Stimulated activated naive CD8-positive, alpha-beta T cell treated with anti-CD3 and anti-CD28 coated beads, Interleukin-15, Interleukin-2, amounts not matched to agents 100 ng/mL and 50 ng/mL, for 24 hours (primary cell): ENCODE data around the gene IL22RA1.
A peak's percentile ranks its signal among the peaks of the same experiment; 100 is the strongest.

Experiments
- H3K27ac Mint-ChIP-seq: one replicate; pipeline ENCODE4 v1.8.0; 2021; ENCODE audit warnings: mild to moderate bottlenecking, mixed read lengths
- H3K27me3 Mint-ChIP-seq: one replicate; pipeline ENCODE4 v1.8.0; 2021; ENCODE audit warnings: mixed read lengths
- H3K36me3 Mint-ChIP-seq: one replicate; pipeline ENCODE4 v1.8.0; 2021; ENCODE audit warnings: low read depth, mixed read lengths
- H3K4me1 Mint-ChIP-seq: one replicate; pipeline ENCODE4 v1.8.0; 2021; ENCODE audit warnings: low read depth, mixed read lengths
- H3K4me3 Mint-ChIP-seq: one replicate; pipeline ENCODE4 v1.8.0; 2021; ENCODE audit warnings: mild to moderate bottlenecking, mixed read lengths
- H3K9me3 Mint-ChIP-seq: one replicate; pipeline ENCODE4 v1.8.0; 2021; ENCODE audit warnings: mixed read lengths

The IL22RA1 gene, protein sequence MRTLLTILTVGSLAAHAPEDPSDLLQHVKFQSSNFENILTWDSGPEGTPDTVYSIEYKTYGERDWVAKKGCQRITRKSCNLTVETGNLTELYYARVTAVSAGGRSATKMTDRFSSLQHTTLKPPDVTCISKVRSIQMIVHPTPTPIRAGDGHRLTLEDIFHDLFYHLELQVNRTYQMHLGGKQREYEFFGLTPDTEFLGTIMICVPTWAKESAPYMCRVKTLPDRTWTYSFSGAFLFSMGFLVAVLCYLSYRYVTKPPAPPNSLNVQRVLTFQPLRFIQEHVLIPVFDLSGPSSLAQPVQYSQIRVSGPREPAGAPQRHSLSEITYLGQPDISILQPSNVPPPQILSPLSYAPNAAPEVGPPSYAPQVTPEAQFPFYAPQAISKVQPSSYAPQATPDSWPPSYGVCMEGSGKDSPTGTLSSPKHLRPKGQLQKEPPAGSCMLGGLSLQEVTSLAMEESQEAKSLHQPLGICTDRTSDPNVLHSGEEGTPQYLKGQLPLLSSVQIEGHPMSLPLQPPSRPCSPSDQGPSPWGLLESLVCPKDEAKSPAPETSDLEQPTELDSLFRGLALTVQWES

DNA sequence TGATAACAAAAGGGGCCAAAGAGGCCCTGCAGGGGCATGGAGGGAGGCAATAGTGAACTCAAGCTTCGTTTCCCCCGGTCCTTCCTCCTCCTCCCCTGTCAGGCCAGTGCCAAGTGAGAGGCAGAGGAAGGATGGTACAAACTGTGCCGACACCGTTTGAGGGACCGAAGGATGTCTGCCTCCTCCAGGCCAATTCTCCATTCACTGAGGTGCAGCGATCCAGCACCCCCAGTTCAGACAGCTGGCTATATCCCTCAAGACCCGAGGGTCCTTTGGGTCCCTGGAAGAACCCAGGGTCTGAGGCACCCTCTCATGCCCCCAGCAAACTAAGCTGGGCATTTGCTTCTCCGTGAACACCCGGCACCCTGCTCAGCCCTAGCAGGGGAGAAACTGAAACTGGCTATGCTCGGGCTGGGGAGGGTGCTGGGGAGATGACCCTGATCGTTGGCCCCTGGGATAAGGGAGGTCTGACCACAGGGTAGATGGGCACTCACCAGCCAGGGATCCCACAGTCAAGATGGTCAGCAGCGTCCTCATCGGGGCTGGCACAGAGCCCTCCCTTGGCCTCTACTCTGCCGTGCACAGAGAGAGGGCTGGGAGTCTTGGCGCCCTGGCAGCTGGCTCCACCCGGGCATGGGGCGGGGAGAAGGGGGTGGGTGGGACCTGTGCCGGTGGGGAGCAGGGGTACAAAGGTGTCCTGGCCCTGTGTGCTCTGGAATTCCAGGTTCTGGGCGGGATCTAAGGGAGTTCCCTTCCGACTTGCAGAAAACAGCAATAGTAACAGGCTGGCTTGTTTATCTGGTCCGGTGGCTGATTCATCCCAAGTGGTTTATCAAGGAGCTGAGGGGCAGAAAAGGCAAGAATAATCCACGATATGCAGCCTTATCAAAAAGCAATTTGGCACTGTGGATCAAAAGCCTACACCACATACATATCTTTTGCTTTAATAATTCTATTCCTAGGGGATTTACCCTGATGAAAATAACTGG, at the start of gene IL22RA1:
Gene IL22RA1, minus strand, starts transcription at position 595 of the 989 bp plus-strand sequence. Its CDS starts 58 bp downstream, at position 537.
- H3K27ac Mint-ChIP-seq, result no peak within 1 kb of the TSS
- no peak within 1 kb of the TSS for H3K4me3 Mint-ChIP-seq
- H3K27me3 Mint-ChIP-seq, result peaks cover 9% of the 10 kb centered on the region
- H3K36me3 Mint-ChIP-seq, result no peaks in the 10 kb centered on the region
- H3K4me1 Mint-ChIP-seq, result no peaks in the 10 kb centered on the region
- H3K9me3 Mint-ChIP-seq, result no peaks in the 10 kb centered on the region

DNA sequence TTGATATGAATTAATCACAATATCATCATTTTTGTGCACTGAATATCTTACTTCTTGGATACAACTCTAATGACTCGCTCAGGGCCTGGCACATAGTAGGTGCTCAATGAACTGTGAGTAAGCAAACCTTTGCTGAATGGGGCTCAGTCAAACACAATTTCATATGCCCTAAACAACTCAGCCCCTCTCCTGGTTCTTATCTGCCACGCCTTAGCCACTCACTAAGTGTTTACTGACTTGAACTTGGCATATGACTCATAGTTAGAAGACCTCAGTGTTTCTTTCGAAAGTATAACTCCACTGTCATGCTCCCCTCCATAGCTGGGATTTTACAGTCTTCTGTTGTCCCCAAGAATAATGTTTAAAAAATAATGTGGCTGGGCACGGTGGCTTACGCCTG, 48.9 kb upstream of the IL22RA1 start:
- Mint-ChIP-seq H3K4me3 (peak overlapping the region; percentile 14), H3K27ac (peak overlapping the region; percentile 88), H3K9me3 (no peaks in the 10 kb centered on the region), H3K36me3 (peaks cover 7% of the 10 kb centered on the region), H3K4me1 (peaks cover 75% of the 10 kb centered on the region), H3K27me3 (no peaks in the 10 kb centered on the region)

DNA sequence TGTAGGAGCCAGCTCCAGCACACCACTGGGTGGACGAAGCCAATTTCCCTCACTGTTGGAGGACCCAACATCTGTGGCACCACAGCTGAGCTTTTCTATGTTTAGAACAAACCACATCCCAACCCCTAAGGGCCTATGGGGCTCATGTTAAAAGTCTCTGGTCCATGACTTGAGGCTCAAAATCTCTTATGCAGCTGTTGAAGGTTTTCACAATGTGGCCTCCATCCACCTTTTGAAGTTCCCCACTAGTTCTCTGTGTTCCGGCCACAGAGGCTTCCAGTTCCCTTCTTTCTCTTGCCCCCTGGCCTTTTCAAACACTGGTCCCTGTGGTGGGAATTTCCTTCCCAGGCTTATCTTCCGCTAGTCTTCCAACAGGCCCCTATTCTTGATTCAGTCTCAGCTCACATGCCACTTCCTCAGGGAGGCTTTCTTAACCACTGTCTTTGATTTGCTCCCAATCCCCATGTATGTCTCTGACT, 48.1 kb upstream of the IL22RA1 start:
- no peaks in the 10 kb centered on the region for H3K9me3 Mint-ChIP-seq
- no peaks in the 10 kb centered on the region for H3K27me3 Mint-ChIP-seq
- peaks cover 81% of the 10 kb centered on the region for H3K4me1 Mint-ChIP-seq
- no peak overlapping the region for H3K4me3 Mint-ChIP-seq
- peak overlapping the region; percentile 88 for H3K27ac Mint-ChIP-seq
- H3K36me3 Mint-ChIP-seq, result peaks cover 7% of the 10 kb centered on the region

DNA sequence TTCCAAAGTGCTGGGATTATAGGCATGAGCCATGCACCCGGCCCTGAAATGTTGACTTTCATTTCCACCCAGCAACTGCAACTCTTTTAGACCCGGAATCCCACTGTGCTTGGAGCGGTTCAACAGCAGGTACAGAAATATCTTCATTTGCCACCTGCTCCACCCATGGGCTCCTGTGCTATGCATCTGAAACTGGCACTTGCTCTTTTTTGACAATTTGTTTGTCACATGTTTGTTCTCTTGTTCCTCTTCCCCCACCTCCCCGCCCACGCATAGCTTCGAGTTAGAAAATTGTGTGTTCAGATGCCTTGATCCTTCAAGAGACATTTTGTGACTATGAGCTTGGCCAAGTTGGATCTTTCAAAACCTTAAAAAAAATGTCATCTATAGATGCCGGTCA, 46.6 kb upstream of the IL22RA1 start:
- Mint-ChIP-seq H3K4me3 (peak overlapping the region; percentile 48), H3K4me1 (peaks cover 73% of the 10 kb centered on the region), H3K27me3 (no peaks in the 10 kb centered on the region), H3K9me3 (no peaks in the 10 kb centered on the region), H3K36me3 (peaks cover 7% of the 10 kb centered on the region), H3K27ac (peak overlapping the region; percentile 81)

DNA sequence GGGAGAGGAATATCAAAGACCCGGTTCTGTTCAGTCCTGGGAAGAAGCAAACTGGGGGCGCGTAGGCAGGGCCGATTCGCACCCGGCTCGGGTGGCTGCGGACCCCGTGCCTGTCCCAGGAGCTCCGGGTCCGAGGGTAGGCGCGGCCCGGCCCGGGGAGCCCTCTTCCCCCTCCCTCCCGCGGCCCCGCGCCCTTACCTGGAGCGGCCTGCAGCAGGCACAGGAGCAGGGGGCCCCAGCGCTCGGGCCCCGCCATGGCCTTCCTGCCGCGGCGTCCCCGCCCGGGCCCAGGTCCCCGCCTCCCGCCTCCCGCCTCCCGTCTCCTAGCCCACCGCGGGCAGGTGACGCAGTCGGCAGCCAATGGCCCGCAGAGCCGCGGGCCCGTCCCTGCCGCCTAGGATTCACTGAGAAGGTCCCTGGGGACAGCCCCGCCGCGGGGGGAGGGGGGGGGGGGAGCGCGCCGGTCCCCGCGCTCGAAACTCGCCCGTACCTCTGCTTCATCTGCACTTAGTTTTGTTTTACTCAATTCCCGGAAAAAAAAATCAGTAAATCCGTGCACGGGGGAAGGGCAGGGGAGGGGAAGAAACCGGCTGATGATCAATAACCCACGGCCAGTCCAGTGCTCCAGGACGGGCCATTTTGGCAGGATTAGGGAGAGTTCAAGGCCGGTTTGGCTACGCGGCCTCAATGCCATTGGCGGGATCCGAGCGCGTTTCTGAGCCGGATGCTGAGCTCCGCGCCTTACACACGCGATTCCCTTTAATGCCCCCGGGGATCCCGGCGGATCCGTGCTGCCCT, 44.3 kb upstream of the IL22RA1 start, which contains the start of gene IFNLR1:
Gene IFNLR1, minus strand, starts transcription at position 297 of the 798 bp plus-strand sequence. Its CDS starts 41 bp downstream, at position 256.
- no peaks in the 10 kb centered on the region for H3K9me3 Mint-ChIP-seq
- H3K36me3 Mint-ChIP-seq, result peaks cover 7% of the 10 kb centered on the region
- no peaks in the 10 kb centered on the region for H3K27me3 Mint-ChIP-seq
- H3K4me3 Mint-ChIP-seq, result peak within 1 kb of the TSS; percentile 83
- H3K4me1 Mint-ChIP-seq, result peaks cover 59% of the 10 kb centered on the region
- H3K27ac Mint-ChIP-seq, result peak within 1 kb of the TSS; percentile 86

DNA sequence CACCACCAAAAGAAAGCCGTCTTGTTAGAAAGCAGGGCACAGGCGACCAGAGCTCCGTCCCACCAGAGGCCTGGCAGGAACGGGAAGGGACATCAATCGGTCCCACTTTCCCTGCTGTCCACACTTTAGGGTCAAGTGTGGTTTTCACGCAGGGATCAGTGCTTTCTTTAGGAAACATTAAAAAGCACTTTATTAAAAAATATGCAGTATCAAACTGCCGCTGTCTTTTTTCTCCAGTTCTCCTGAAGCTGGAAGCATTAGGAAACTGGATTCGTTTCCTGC, 43.7 kb upstream of the IL22RA1 start:
- H3K36me3 Mint-ChIP-seq, result peaks cover 7% of the 10 kb centered on the region
- H3K27me3 Mint-ChIP-seq, result no peaks in the 10 kb centered on the region
- H3K9me3 Mint-ChIP-seq, result no peaks in the 10 kb centered on the region

DNA sequence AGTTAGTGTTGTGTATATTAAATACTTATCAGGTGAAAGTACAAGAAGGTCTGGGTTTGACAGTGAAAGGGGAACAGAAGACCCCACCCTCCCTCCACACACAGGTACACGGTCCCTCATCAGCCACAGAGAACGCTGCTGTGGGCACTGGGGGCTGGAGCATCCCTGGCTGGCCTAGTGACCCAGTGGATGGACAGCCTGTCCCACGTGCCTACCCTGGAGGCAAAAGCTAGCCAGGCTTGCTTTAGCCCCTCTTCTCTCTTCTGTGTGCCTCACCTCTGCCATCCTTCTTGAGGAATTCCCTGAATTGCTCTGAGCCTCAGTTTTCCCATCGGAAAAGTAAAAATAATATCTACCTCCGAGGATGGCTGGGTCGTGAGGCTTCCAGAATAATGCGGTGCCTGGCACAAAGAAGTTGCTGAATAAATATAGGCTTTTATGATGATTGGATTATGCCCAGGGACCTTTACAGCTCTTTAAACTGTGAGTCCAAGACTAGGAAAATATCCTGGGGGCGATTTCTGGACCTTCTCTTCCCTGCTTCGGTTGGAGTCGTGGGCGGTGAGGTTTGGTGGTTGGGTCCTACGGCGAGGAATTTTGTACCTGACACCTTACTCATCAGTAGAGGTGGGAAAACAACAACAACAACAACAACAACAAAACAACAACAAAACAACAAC, 43.2 kb upstream of the IL22RA1 start:
- H3K4me3 Mint-ChIP-seq, result peak overlapping the region; percentile 83
- peaks cover 2% of the 10 kb centered on the region for H3K36me3 Mint-ChIP-seq
- H3K27me3 Mint-ChIP-seq, result no peaks in the 10 kb centered on the region
- peaks cover 49% of the 10 kb centered on the region for H3K4me1 Mint-ChIP-seq
- peak overlapping the region; percentile 86 for H3K27ac Mint-ChIP-seq
- no peaks in the 10 kb centered on the region for H3K9me3 Mint-ChIP-seq

More for the DNA sequence above, 43.7 kb upstream of the IL22RA1 start:
- peaks cover 53% of the 10 kb centered on the region for H3K4me1 Mint-ChIP-seq
- peak overlapping the region; percentile 83 for H3K4me3 Mint-ChIP-seq
- peak overlapping the region; percentile 86 for H3K27ac Mint-ChIP-seq

DNA sequence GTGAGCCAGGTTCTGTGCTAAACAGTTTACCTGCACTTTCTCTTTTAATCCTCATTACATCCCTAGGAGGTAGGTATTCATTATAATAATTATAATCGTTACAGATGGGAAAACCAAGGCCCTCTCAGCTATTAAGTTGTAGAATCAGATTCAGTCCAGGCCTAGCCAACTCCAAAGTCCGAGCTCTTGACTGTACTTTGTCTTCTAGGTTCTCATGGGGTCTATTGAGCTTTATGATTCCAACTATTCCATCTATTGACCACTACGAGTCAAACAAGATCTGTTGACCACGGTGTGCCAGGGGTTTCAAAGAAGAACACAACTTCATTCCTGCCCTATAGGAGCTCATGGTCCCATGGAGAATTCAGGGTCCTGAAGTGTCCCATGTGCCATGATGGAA, 42.1 kb upstream of the IL22RA1 start:
- H3K36me3 Mint-ChIP-seq, result no peaks in the 10 kb centered on the region
- no peaks in the 10 kb centered on the region for H3K9me3 Mint-ChIP-seq
- H3K27ac Mint-ChIP-seq, result no peak overlapping the region
- H3K4me3 Mint-ChIP-seq, result no peak overlapping the region
- no peaks in the 10 kb centered on the region for H3K27me3 Mint-ChIP-seq
- H3K4me1 Mint-ChIP-seq, result peaks cover 38% of the 10 kb centered on the region

DNA sequence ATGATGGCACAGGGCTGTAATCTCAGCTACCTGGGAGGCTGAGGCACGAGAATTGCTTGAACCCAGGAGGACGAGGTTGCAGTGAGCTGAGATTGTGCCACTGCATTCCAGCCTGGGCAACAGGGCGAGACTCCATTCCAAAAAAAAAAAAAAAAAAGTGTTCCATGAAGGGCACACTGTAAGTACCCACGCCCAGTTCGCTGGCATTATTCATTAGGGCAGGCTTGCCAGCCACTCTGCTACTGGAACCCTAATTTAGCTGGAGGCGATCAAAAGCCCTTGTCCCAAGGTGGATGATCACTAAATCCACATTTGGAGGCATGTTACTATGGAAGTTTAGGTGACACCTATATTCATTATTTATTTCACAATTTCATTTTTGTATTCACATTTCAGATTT, 39.1 kb upstream of the IL22RA1 start:
- H3K4me1 Mint-ChIP-seq, result peaks cover 13% of the 10 kb centered on the region
- no peaks in the 10 kb centered on the region for H3K27me3 Mint-ChIP-seq
- H3K4me3 Mint-ChIP-seq, result no peak overlapping the region
- no peak overlapping the region for H3K27ac Mint-ChIP-seq
- no peaks in the 10 kb centered on the region for H3K36me3 Mint-ChIP-seq
- H3K9me3 Mint-ChIP-seq, result no peaks in the 10 kb centered on the region

DNA sequence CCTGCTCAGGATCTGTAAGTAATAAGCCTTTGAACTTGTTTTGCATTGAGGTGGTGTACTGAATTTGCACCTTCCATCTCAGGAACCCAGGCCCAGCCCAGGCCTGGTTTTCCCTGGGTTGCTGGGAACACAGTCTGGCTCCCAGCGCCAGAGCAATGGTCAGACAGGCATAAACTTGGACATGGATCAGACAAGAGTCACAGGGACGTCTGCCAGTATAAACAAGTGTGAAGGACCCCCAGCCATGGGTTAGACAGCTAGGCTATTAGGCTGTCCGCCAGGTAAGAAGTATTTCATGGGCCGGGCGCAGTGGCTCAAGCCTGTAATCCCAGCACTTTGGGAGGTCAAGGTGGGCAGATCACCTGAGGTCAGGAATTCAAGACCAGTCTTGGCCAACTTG, 38.7 kb upstream of the IL22RA1 start:
- H3K4me3 Mint-ChIP-seq, result no peak overlapping the region

DNA sequence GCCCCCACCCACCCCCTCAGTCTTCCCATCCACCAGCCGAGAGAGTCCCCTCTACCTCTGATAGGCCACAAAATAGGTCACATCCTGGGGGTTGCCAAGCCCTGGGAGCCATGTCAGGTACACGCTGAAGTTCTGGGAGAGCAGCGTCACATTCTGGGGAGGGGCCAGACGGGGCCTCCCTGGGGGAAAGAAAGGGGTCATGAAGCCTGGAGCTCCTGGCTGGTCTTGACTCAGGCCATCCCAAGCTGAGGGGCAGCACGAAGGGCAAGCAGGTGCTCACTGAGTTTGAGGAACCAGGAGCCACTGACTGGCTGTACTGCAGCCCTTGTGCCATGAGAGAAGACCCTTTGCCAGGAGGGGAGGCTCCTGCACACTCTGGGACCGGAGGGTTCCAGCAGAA, 37.7 kb upstream of the IL22RA1 start:
- H3K9me3 Mint-ChIP-seq, result no peaks in the 10 kb centered on the region
- H3K27me3 Mint-ChIP-seq, result no peaks in the 10 kb centered on the region
- peaks cover 3% of the 10 kb centered on the region for H3K4me1 Mint-ChIP-seq
- H3K4me3 Mint-ChIP-seq, result no peak overlapping the region
- no peaks in the 10 kb centered on the region for H3K36me3 Mint-ChIP-seq
- H3K27ac Mint-ChIP-seq, result no peak overlapping the region

More for the DNA sequence above, 38.7 kb upstream of the IL22RA1 start:
- H3K4me1 Mint-ChIP-seq, result peaks cover 12% of the 10 kb centered on the region
- no peaks in the 10 kb centered on the region for H3K27me3 Mint-ChIP-seq
- no peaks in the 10 kb centered on the region for H3K9me3 Mint-ChIP-seq
- no peak overlapping the region for H3K27ac Mint-ChIP-seq
- no peaks in the 10 kb centered on the region for H3K36me3 Mint-ChIP-seq

DNA sequence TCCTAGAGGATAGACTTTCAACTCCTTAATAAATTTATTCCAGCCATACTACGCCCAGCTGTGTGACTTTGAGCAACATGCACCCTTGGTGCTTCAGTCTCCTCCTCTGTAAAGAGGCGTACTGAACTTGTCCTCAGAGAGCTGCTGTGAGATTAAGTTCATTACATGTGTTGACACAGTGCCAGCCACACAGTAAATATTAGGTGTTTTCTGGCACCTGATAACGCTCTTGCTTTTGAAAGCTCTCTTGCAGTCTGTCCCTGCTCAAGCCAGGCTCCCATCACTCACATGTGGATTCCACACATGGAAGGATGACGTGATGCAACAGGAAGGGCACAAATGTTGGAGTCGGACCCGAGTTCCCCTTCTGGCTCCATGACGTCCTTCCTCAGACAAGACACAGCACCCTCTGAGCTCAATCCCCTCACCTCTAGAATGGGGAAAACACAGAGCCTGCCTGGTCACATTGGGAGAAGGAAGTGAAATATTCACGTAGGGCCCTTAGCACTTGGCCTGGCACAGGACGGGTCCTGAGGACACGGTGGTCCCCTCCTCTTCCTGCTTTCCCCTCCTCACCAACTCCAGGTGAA, 36.4 kb upstream of the IL22RA1 start:
- Mint-ChIP-seq H3K27ac (no peak overlapping the region), H3K4me3 (no peak overlapping the region), H3K36me3 (peaks cover under 1% of the 10 kb centered on the region)

DNA sequence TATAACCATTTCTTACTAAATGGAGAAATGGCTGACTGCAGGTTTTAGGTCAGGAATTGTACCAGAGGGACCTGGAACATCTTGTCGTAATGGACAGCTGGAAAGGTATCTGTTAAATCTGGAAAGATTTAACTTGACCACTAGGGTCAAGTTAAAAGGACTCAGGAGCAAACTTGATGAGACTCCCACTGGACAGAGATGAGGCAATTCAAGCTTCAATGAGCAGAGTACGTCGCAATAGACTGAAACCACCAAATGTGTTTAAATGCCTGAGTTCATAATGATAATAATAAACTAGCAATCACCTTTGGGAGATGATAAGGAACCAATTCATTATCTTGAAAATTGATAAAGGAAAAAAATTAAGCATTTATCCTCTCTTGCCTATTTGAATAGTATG, 35.5 kb upstream of the IL22RA1 start:
- no peaks in the 10 kb centered on the region for H3K4me1 Mint-ChIP-seq
- H3K27me3 Mint-ChIP-seq, result no peaks in the 10 kb centered on the region

More for the DNA sequence above, 36.4 kb upstream of the IL22RA1 start:
- Mint-ChIP-seq H3K9me3 (no peaks in the 10 kb centered on the region), H3K4me1 (no peaks in the 10 kb centered on the region), H3K27me3 (no peaks in the 10 kb centered on the region)

More for the DNA sequence above, 35.5 kb upstream of the IL22RA1 start:
- H3K27ac Mint-ChIP-seq, result no peak overlapping the region
- H3K4me3 Mint-ChIP-seq, result no peak overlapping the region
- H3K9me3 Mint-ChIP-seq, result no peaks in the 10 kb centered on the region
- H3K36me3 Mint-ChIP-seq, result peaks cover 8% of the 10 kb centered on the region
